ENCODE results near the gene ACTR1B. TPM values are rescaled to one million over a fixed set of nuclear protein-coding genes. Genes with fewer than 3 reads are reported as not detected.
"Not testable (repeated sequence)": the region's sequence is repeated elsewhere in the genome, so short reads cannot be mapped to it uniquely, and the experiment has no call there.

The ACTR1B gene
- total RNA-seq, 4 donors from 2014 or later: 53.5 to 76.1 (median 56.5) TPM

- H3K27ac ChIP-seq: no peak overlapping the region
- no peak for ATAC-seq
- in situ Hi-C loops (cut with MboI; ENCODE audit: low sequenced_read_pairs in 4 of 4) (no loop called here), intact Hi-C loops (cut with DNase I; ENCODE audit: low total_unique reads) (no loop called here)
- DNase-seq: no peak
- TF ChIP-seq CTCF (IDR thresholded peaks at IDR 0.05 in 4 of 5, conservative IDR thresholded peaks at IDR 0.05 in 1 of 5) (no peak), POLR2A (IDR thresholded peaks at IDR 0.05) (no peak)
- H3K4me1 ChIP-seq: no peaks in the 10 kb centered on the region
- H3K36me3 ChIP-seq: no peaks in the 10 kb centered on the region
- H3K4me3 ChIP-seq: no peak overlapping the region
- no peaks in the 10 kb centered on the region for H3K27me3 ChIP-seq
- no peaks in the 10 kb centered on the region for H3K9me3 ChIP-seq
Measured at GRCh38 chr2:97617911-97618310, 45.9 kb downstream of the ACTR1B start.

- H3K9me3 ChIP-seq; H3K36me3 ChIP-seq; in situ Hi-C loops (cut with MboI; ENCODE audit: low sequenced_read_pairs in 4 of 4); DNase-seq; H3K27ac ChIP-seq; intact Hi-C loops (cut with DNase I; ENCODE audit: low total_unique reads); H3K4me1 ChIP-seq; H3K4me3 ChIP-seq; ATAC-seq; H3K27me3 ChIP-seq: not testable (repeated sequence)
Measured at GRCh38 chr2:97615746-97616145, 48.1 kb downstream of the ACTR1B start.

GRCh38 chr2:97611895-97612294, 51.9 kb downstream of the ACTR1B start:
- H3K27me3 ChIP-seq; H3K4me1 ChIP-seq; H3K9me3 ChIP-seq; H3K27ac ChIP-seq; DNase-seq; H3K36me3 ChIP-seq; ATAC-seq; in situ Hi-C loops (cut with MboI; ENCODE audit: low sequenced_read_pairs in 4 of 4); intact Hi-C loops (cut with DNase I; ENCODE audit: low total_unique reads); H3K4me3 ChIP-seq: not testable (repeated sequence)

GRCh38 chr2:97608745-97609144, 55.1 kb downstream of the ACTR1B start:
- H3K27me3 ChIP-seq; ATAC-seq; DNase-seq; H3K4me3 ChIP-seq; in situ Hi-C loops (cut with MboI; ENCODE audit: low sequenced_read_pairs in 4 of 4); intact Hi-C loops (cut with DNase I; ENCODE audit: low total_unique reads); H3K4me1 ChIP-seq; H3K27ac ChIP-seq; H3K36me3 ChIP-seq; H3K9me3 ChIP-seq: not testable (repeated sequence)

Other genes with a start within 250 kb of the ACTR1B start
- 1 to 10 TPM; 1.1 to 3.9 (median 2.2) TPM for gene ANKRD36B, start 74.2 kb downstream of the ACTR1B start, total RNA-seq
- 1,000 to 10,000 TPM in 3 of 4 donors, 100 to 1,000 TPM in 1; 742 to 1,417 (median 1,247) TPM for gene COX5B, start 18.0 kb downstream of the ACTR1B start, total RNA-seq
- 1 to 10 TPM in 1 of 4 donors, under 1 TPM in 1, not detected in 2; 0.85 to 4.2 TPM for gene C2orf92, start 5.7 kb upstream of the ACTR1B start, total RNA-seq
- gene ZAP70, start 49.5 kb upstream of the ACTR1B start, total RNA-seq: 1 to 10 TPM in 1 of 4 donors, under 1 TPM in 1, not detected in 2; 0.25 to 1.1 TPM